Activated T-helper 2 cell treated with anti-CD3 and anti-CD28 coated beads, Interferon-gamma antibody, Interleukin-2, Interleukin-4, amounts not matched to agents 10 μg/mL and 5 μg/mL and 100 μg/mL, durations not matched to agents 14 hours and 24 hours and 36 hours (primary cell): ENCODE measurements around the gene LMO7. TPM values are rescaled to one million over a fixed set of nuclear protein-coding genes. Genes with fewer than 3 reads are reported as not detected.
A peak's percentile ranks its signal among the peaks of the same experiment; 100 is the strongest.

Experiments used
- DNase-seq: peaks from one replicate; pipeline ENCODE4 v3.0.0; 2021; ENCODE audit warnings: low spot score
- H3K27ac Mint-ChIP-seq: one replicate; pipeline ENCODE4 v1.8.0; 2021; ENCODE audit warnings: mixed read lengths
- H3K27me3 Mint-ChIP-seq: one replicate; pipeline ENCODE4 v1.8.0; 2021; ENCODE audit warnings: low read depth, mixed read lengths
- H3K36me3 Mint-ChIP-seq: one replicate; pipeline ENCODE4 v1.8.0; 2021; ENCODE audit warnings: low read depth, mixed read lengths
- H3K4me1 Mint-ChIP-seq: one replicate; pipeline ENCODE4 v1.8.0; 2021; ENCODE audit warnings: low read depth, mixed read lengths
- H3K4me3 Mint-ChIP-seq: one replicate; pipeline ENCODE4 v1.8.0; 2021; ENCODE audit warnings: low read depth, mild to moderate bottlenecking, moderate library complexity, mixed read lengths
- H3K9me3 Mint-ChIP-seq: one replicate; pipeline ENCODE4 v1.8.0; 2021; ENCODE audit warnings: mixed read lengths
- intact Hi-C: fragments of 100-400 bp; cut with micrococcal nuclease; formaldehyde crosslinking; loops from one replicate; pipeline ENCODE4 v1.15.1; 2023
- total RNA-seq: library from RNA; stranded (reverse); gene quantifications from 2 replicates; pipeline ENCODE4 v1.2.3, GENCODE V29; 2022

The LMO7 gene
- total RNA-seq: 6.2 and 6.9 TPM in 2 replicates

GRCh38 chr13:75635828-75636435, at the start of gene LMO7:
TSS of gene LMO7 (plus strand) at chr13:75636330. CDS start at chr13:75636658, 328 bp downstream.
- H3K4me1 Mint-ChIP-seq: peaks cover 13% of the 10 kb centered on the region
- intact Hi-C loops: loop anchor here (5.0 kb wide), 3 partner anchors 36 to 154 kb away; partner anchors contain the start of genes TBC1D4 and UCHL3
- peak; percentile 27 for DNase-seq
- peak within 1 kb of the TSS; percentile 73 for H3K4me3 Mint-ChIP-seq
- H3K27ac Mint-ChIP-seq: no peak within 1 kb of the TSS
- H3K36me3 Mint-ChIP-seq: no peaks in the 10 kb centered on the region
- peaks cover 36% of the 10 kb centered on the region for H3K27me3 Mint-ChIP-seq
- no peaks in the 10 kb centered on the region for H3K9me3 Mint-ChIP-seq

DNA sequence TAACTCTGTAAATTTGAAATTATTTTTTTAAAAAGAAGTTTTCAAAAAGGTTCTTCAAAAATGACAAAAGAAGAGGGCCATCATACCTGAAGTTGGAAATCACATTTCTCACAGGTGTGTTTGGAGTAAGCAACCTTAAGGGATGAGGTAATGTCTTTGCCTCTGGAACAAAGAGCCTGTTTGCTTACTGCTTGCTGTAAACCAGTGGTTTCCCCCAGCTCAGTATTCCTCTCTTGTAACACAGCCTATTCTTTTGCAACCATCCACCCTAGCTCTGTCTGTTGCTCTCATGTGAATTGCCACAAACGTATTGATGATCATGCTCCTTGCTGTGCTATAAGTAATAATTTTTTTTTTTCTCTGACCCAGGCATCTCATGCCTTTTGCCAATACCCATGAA, 48.5 kb upstream of the LMO7 start:
- peaks cover 41% of the 10 kb centered on the region for H3K36me3 Mint-ChIP-seq
- no peak overlapping the region for H3K27ac Mint-ChIP-seq
- H3K4me1 Mint-ChIP-seq: no peaks in the 10 kb centered on the region
- no peaks in the 10 kb centered on the region for H3K27me3 Mint-ChIP-seq
- no peak for DNase-seq
- peaks cover 22% of the 10 kb centered on the region for H3K9me3 Mint-ChIP-seq
- H3K4me3 Mint-ChIP-seq: no peak overlapping the region
- intact Hi-C loops: no loop called here

GRCh38 chr13:75596657-75597182, 39.4 kb upstream of the LMO7 start:
- intact Hi-C loops: no loop called here
- no peak for DNase-seq
- Mint-ChIP-seq H3K4me3 (no peak overlapping the region), H3K36me3 (peaks cover 28% of the 10 kb centered on the region), H3K4me1 (no peaks in the 10 kb centered on the region), H3K9me3 (no peaks in the 10 kb centered on the region), H3K27ac (no peak overlapping the region), H3K27me3 (no peaks in the 10 kb centered on the region)

GRCh38 chr13:75600371-75600770, 35.8 kb upstream of the LMO7 start:
- no peak overlapping the region for H3K4me3 Mint-ChIP-seq
- H3K27me3 Mint-ChIP-seq: no peaks in the 10 kb centered on the region
- no peak overlapping the region for H3K27ac Mint-ChIP-seq
- no peaks in the 10 kb centered on the region for H3K4me1 Mint-ChIP-seq
- H3K36me3 Mint-ChIP-seq: peaks cover 28% of the 10 kb centered on the region
- intact Hi-C loops: no loop called here
- no peak for DNase-seq
- H3K9me3 Mint-ChIP-seq: no peaks in the 10 kb centered on the region

DNA sequence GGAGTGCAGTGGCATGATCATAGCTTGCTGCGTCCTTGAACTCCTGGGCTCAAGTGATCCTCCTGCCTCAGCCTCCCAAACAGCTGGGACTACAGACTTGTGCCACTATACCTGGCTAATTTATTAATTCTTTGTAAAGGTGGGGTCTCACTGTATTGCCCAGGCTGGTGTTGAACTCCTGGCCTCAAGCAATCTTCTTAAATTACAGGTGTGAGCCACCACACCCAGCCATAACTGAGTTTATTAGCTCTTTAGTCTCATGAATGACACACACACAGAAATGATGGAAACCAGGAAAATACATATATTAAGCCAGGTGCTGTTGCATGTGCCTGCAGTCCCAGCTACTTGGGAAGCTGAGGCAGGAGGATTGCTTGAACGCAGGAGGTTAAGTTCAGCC, 33.1 kb upstream of the LMO7 start:
- Mint-ChIP-seq H3K36me3 (peaks cover 20% of the 10 kb centered on the region), H3K4me3 (no peak overlapping the region), H3K9me3 (no peaks in the 10 kb centered on the region), H3K4me1 (no peaks in the 10 kb centered on the region), H3K27me3 (no peaks in the 10 kb centered on the region), H3K27ac (no peak overlapping the region)
- no peak for DNase-seq
- intact Hi-C loops: no loop called here

GRCh38 chr13:75607447-75607846, 28.7 kb upstream of the LMO7 start:
- H3K4me1 Mint-ChIP-seq: no peaks in the 10 kb centered on the region
- H3K36me3 Mint-ChIP-seq: peaks cover 11% of the 10 kb centered on the region
- no peak overlapping the region for H3K4me3 Mint-ChIP-seq
- DNase-seq: no peak
- intact Hi-C loops: no loop called here
- no peaks in the 10 kb centered on the region for H3K27me3 Mint-ChIP-seq
- no peak overlapping the region for H3K27ac Mint-ChIP-seq
- H3K9me3 Mint-ChIP-seq: no peaks in the 10 kb centered on the region

DNA sequence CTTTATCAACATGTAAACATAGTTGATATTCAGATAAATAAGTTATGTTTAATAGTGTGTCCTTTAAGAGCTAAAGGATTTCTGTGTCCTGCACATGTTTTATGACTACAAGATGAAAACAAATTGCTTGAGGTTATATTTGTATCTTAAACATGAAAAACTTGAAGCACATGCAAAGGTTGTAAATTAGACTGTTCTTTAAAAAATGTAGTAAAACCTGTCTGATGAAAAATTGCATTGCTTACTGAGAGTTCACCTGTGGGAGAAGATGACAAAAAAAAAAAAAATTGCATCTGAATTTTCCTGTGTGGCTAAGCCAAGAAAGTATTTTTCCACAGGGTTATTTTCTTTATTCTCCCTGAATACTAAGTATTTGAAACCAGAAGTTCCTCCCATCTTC, 25.7 kb upstream of the LMO7 start:
- DNase-seq: no peak
- Mint-ChIP-seq H3K9me3 (no peaks in the 10 kb centered on the region), H3K36me3 (peaks cover 11% of the 10 kb centered on the region), H3K4me1 (no peaks in the 10 kb centered on the region), H3K27me3 (no peaks in the 10 kb centered on the region), H3K4me3 (no peak overlapping the region), H3K27ac (no peak overlapping the region)
- intact Hi-C loops: no loop called here

DNA sequence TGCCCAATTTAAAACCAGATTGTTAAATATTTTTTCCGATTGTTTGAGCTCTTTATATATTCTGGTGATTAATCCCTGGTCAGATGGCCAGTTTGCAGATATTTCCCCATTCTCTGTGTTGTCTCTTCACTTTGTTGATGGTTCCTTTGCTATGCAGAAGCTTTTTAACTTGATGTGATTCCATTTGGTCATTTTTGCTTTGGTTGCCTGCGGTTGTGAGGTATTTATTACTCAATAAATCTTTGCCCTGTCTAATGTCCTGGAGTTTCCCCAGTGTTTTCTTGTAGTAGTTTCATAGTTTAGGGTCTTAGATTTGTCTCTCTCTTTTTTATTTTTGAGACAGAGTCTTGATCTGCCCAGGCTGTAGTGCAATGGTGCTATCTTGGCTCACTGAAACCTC, 23.8 kb upstream of the LMO7 start:
- no peak overlapping the region for H3K27ac Mint-ChIP-seq
- H3K9me3 Mint-ChIP-seq: no peaks in the 10 kb centered on the region
- intact Hi-C loops: no loop called here
- H3K4me1 Mint-ChIP-seq: peaks cover 4% of the 10 kb centered on the region
- no peak for DNase-seq
- H3K36me3 Mint-ChIP-seq: no peaks in the 10 kb centered on the region
- no peak overlapping the region for H3K4me3 Mint-ChIP-seq
- no peaks in the 10 kb centered on the region for H3K27me3 Mint-ChIP-seq

DNA sequence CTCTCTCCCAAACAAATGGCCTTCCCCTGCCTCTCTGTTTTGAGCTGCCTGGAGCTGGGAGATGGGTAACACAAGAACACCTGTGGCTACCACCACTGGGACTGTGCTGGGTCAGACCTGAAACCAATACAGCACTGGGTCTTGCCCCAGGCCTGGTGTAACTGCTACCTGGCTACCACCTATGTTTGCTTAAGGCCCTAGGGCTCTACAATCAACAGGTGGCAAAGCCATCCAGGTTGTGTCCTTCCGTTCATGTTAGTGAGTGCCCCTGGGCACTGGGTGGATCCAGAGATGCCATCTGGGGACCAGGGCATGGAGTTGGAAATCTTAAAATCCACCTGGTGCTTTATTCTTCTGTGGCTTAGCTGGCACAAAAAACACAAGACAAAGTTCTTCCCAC, 18.9 kb upstream of the LMO7 start:
- DNase-seq: no peak
- no peak overlapping the region for H3K27ac Mint-ChIP-seq
- H3K4me1 Mint-ChIP-seq: peaks cover 4% of the 10 kb centered on the region
- H3K4me3 Mint-ChIP-seq: no peak overlapping the region
- intact Hi-C loops: no loop called here
- H3K9me3 Mint-ChIP-seq: no peaks in the 10 kb centered on the region
- no peaks in the 10 kb centered on the region for H3K27me3 Mint-ChIP-seq
- no peaks in the 10 kb centered on the region for H3K36me3 Mint-ChIP-seq

- Mint-ChIP-seq H3K4me1 (peaks cover 4% of the 10 kb centered on the region), H3K36me3 (no peaks in the 10 kb centered on the region), H3K27me3 (no peaks in the 10 kb centered on the region), H3K9me3 (no peaks in the 10 kb centered on the region), H3K4me3 (no peak overlapping the region), H3K27ac (no peak overlapping the region)
- intact Hi-C loops: no loop called here
- DNase-seq: no peak
These were observed 17.8 kb upstream of the LMO7 start for GRCh38 chr13:75618308-75618707.

DNA sequence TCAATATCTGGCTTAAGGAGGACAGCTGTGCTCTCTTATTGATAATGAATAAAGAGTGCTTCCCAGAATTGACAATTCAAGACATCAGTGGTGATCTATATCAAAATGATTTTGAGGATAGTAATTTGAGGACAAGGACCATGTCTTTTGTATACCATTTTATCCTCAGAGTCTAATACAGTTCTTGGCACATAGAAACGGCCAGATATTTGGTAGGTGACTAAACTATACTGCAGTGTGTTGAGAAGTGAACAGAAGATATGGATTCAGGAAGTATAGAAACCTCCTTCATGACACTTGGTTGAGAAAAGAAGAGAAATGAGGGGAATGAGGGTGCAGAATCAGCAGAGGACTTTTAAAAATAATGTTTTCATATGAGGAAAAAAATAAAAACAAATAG, 16.1 kb upstream of the LMO7 start:
- Mint-ChIP-seq H3K9me3 (no peaks in the 10 kb centered on the region), H3K27ac (no peak overlapping the region), H3K4me1 (peaks cover 4% of the 10 kb centered on the region), H3K4me3 (no peak overlapping the region), H3K36me3 (peaks cover 1% of the 10 kb centered on the region), H3K27me3 (no peaks in the 10 kb centered on the region)
- intact Hi-C loops: no loop called here
- no peak for DNase-seq

- no peaks in the 10 kb centered on the region for H3K9me3 Mint-ChIP-seq
- no peaks in the 10 kb centered on the region for H3K27me3 Mint-ChIP-seq
- H3K4me3 Mint-ChIP-seq: no peak overlapping the region
- peaks cover 4% of the 10 kb centered on the region for H3K4me1 Mint-ChIP-seq
- no peak overlapping the region for H3K27ac Mint-ChIP-seq
- H3K36me3 Mint-ChIP-seq: peaks cover 5% of the 10 kb centered on the region
- no peak for DNase-seq
- intact Hi-C loops: no loop called here
These were observed 15.0 kb upstream of the LMO7 start for GRCh38 chr13:75621147-75621546.

DNA sequence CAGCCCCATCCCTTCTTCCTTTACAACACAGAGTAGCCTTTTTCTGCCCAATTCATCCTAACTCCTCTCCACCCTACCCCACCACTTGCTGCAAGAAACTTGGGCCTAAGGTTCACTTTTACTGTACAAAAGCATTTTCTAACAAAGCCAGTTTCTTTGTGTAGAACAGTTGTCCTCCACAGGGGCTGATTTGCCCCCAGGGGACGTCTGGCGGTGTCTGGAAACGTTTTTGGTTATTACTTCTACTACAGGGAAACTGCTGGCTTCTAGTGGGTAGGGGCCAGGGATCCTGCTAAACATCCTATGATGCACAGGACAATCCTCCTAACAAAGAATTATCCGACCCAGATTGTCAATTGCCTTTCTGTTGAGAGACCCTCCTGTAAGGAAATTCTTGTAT, 7.3 kb upstream of the LMO7 start:
- DNase-seq: no peak
- Mint-ChIP-seq H3K9me3 (no peaks in the 10 kb centered on the region), H3K4me3 (no peak overlapping the region), H3K4me1 (peaks cover 4% of the 10 kb centered on the region), H3K36me3 (peaks cover 5% of the 10 kb centered on the region), H3K27ac (no peak overlapping the region), H3K27me3 (peaks cover 4% of the 10 kb centered on the region)
- intact Hi-C loops: no loop called here

- no peak for DNase-seq
- Mint-ChIP-seq H3K4me3 (peak overlapping the region; percentile 23), H3K9me3 (no peaks in the 10 kb centered on the region), H3K27me3 (peaks cover 22% of the 10 kb centered on the region), H3K4me1 (peaks cover 11% of the 10 kb centered on the region), H3K36me3 (no peaks in the 10 kb centered on the region), H3K27ac (no peak overlapping the region)
- intact Hi-C loops: no loop called here
These were observed 2.8 kb upstream of the LMO7 start for GRCh38 chr13:75633285-75633684.
